ENCODE measurements around the gene SV2B.

SV2B gene

DNA sequence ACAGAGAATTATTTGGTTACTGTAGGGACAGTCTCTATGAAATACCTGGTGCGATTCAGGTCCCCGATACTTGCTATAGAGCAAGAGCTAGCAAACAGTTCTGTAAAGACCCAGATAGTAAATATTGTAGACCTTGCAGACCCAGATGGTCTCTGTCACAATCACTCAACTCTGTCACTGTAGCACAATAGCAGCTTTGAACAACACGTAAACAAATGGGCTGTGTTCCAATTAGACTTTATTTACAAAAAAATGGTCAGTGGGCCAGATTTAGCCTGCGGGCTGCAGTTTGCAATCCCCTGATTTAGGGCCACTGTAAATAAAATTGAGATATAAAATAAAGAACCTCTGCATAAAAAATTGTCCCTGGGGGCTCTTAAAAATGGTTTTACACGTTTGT is 127.7 kb downstream of the SV2B start:
- H3K27ac ChIP-seq: no peak overlapping the region
- TF ChIP-seq ZFX (IDR thresholded peaks at IDR 0.05; ENCODE audit: borderline replicate concordance): no peak
- TF ChIP-seq, protein P1, sequence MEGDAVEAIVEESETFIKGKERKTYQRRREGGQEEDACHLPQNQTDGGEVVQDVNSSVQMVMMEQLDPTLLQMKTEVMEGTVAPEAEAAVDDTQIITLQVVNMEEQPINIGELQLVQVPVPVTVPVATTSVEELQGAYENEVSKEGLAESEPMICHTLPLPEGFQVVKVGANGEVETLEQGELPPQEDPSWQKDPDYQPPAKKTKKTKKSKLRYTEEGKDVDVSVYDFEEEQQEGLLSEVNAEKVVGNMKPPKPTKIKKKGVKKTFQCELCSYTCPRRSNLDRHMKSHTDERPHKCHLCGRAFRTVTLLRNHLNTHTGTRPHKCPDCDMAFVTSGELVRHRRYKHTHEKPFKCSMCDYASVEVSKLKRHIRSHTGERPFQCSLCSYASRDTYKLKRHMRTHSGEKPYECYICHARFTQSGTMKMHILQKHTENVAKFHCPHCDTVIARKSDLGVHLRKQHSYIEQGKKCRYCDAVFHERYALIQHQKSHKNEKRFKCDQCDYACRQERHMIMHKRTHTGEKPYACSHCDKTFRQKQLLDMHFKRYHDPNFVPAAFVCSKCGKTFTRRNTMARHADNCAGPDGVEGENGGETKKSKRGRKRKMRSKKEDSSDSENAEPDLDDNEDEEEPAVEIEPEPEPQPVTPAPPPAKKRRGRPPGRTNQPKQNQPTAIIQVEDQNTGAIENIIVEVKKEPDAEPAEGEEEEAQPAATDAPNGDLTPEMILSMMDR (IDR thresholded peaks at IDR 0.05): no peak

GRCh38 chr15:91228383-91228782 is 128.3 kb downstream of the SV2B start:
- TF ChIP-seq ZFX (IDR thresholded peaks at IDR 0.05; ENCODE audit: borderline replicate concordance): no peak
- TF ChIP-seq, protein P1 (IDR thresholded peaks at IDR 0.05): no peak
- no peak overlapping the region for H3K27ac ChIP-seq

DNA sequence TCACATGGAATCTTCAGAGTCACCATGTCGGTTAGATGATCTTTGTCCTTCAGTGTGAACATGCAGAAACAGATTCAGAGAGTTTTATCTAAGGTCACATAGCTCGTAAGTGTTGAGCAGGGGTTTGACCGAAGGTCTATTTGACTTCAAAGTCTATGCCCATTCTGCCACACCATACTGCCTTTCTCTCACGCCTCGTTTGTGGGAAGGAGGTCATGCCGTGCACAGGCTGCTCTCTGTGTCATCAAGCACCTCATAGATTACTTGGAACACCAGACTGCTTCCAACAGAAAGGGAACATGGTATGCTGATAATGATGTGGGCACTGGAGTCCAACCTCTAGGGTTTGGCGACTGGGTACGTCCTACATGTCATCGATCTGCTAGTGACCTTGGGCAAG is 128.8 kb downstream of the SV2B start:
- no peak overlapping the region for H3K27ac ChIP-seq
- TF ChIP-seq ZFX (IDR thresholded peaks at IDR 0.05; ENCODE audit: borderline replicate concordance): no peak
- TF ChIP-seq, protein P1 (IDR thresholded peaks at IDR 0.05): no peak

DNA sequence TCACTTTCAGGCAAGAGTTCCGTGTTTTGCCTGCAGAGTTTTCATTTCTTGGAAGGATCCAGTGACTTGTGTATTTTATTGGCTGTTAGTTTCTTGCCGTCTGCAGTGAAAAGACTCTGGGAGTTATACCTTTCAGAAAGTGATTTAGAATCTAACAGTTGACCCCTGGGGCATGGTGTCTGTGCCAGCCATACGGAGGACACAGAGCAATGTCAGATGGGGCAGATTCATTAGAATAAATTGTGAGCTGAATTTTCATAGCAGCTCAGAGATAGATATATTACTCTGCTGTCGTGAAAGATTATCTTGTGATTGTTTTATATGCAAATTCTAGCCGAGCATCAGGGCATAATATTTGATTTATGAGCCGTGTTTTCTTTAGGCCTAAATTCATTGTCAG is 131.6 kb downstream of the SV2B start:
- TF ChIP-seq ZFX (IDR thresholded peaks at IDR 0.05; ENCODE audit: borderline replicate concordance): no peak
- TF ChIP-seq, protein P1 (IDR thresholded peaks at IDR 0.05): no peak

GRCh38 chr15:91234759-91235158 is 134.7 kb downstream of the SV2B start:
- H3K27ac ChIP-seq: no peak overlapping the region
- TF ChIP-seq, protein P1 (IDR thresholded peaks at IDR 0.05): no peak
- TF ChIP-seq ZFX (IDR thresholded peaks at IDR 0.05; ENCODE audit: borderline replicate concordance): no peak

More for the DNA sequence above, 131.6 kb downstream of the SV2B start:
- no peak overlapping the region for H3K27ac ChIP-seq

DNA sequence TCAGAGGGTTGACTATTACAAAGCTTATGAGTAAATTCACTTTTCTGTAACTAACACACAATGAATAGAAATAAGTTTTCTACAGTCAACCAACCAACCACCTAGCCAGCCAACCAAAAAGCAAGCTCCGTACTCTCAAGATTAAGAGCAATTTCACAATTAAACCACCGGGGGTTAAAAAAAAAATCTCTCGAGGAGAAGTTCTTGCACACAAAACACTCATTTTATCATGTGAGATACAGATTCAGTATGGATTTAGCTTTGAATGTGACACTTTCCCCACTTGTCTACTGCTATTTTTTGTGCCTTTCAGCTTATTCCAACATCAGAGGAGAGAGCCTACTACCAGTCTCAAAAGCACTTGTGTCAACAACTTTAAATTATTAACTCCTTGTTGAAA is 135.3 kb downstream of the SV2B start:
- TF ChIP-seq, protein P1 (IDR thresholded peaks at IDR 0.05): no peak
- H3K27ac ChIP-seq: no peak overlapping the region

DNA sequence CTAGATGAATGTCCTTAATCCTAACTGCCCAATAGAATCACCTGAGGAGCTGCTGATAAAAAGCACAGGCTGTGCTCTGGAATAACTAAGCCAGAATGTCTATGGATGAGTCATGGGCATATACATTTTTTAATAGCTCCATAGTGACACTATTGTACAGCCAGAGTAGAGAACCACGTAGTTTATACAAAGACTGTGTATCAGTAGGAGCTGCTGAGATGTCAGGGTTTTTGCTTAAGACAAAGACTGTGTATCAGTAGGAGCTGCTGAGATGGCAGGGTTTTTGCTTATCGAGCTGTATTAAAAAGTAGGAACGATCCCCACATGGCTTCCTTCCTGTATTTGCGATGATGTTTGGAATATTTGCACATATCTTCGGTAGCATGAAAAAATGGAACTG is 137.4 kb downstream of the SV2B start:
- H3K27ac ChIP-seq: no peak overlapping the region
- no peak for TF ChIP-seq ZFX (IDR thresholded peaks at IDR 0.05; ENCODE audit: borderline replicate concordance)
- TF ChIP-seq, protein P1 (IDR thresholded peaks at IDR 0.05): no peak

Data from 22Rv1 (cell line).